Retinal pigment epithelial cell (primary cell): ENCODE measurements around the gene DNAJC15.

Source experiments
- DNase-seq: peaks from one replicate; pipeline ENCODE4 v3.0.0-alpha.2; 2010; ENCODE audit warnings: low read depth
- H3K4me3 ChIP-seq: 2 replicates; pipeline ENCODE4 v1.5.1; 2011; ENCODE audit warnings: mild to moderate bottlenecking, low read length, control low read depth, moderate library complexity
- CTCF ChIP-seq: conservative IDR thresholded peaks from 2 replicates; pipeline ENCODE4 v1.5.1; 2011; ENCODE audit warnings: low read depth, low read length, control low read depth, inconsistent platforms

Gene DNAJC15

GRCh38 chr13:43154839-43155238 is 131.5 kb downstream of the DNAJC15 start:
- TF ChIP-seq CTCF: no peak
- no peak for DNase-seq

GRCh38 chr13:43156916-43157315 is 133.5 kb downstream of the DNAJC15 start:
- TF ChIP-seq CTCF: no peak
- no peak for DNase-seq

More at GRCh38 chr13:43154839-43155238, 131.5 kb downstream of the DNAJC15 start:
- H3K4me3 ChIP-seq: no peak overlapping the region

GRCh38 chr13:43157796-43158195 is 134.4 kb downstream of the DNAJC15 start:
- no peak overlapping the region for H3K4me3 ChIP-seq
- no peak for DNase-seq
- TF ChIP-seq CTCF: no peak

More at GRCh38 chr13:43156916-43157315, 133.5 kb downstream of the DNAJC15 start:
- H3K4me3 ChIP-seq: no peak overlapping the region

- DNase-seq: no peak
- no peak overlapping the region for H3K4me3 ChIP-seq
- TF ChIP-seq CTCF: no peak
These were observed 135.1 kb downstream of the DNAJC15 start for GRCh38 chr13:43158516-43158915.

GRCh38 chr13:43159026-43159461 is 135.7 kb downstream of the DNAJC15 start:
- TF ChIP-seq CTCF: peak; percentile 21
- no peak overlapping the region for H3K4me3 ChIP-seq
- no peak for DNase-seq
